SK-N-SH (cell line): ENCODE measurements around the gene CYP46A1. TPM values are rescaled to one million over a fixed set of nuclear protein-coding genes. Genes with fewer than 3 reads are reported as not detected.

ENCODE experiments used
- CTCF ChIA-PET: fragments of 300-600, 350-600 bp; formaldehyde crosslinking; extraction: SDS; loops from one replicate; lab custom pipeline; 2021; lab: Yijun Ruan, JAX
- POLR2A ChIA-PET: fragments of 350-600 bp; sonication (Branson Sonifier 250); formaldehyde crosslinking; extraction: SDS; loops from one replicate; lab custom pipeline; 2020; ENCODE audit warnings: antibody characterized with exemption, inconsistent platforms; lab: Yijun Ruan, JAX
- DNase-seq: peaks from one replicate; pipeline ENCODE4 v3.0.0; 2012
- H2AFZ ChIP-seq: fragments of 200-600 bp; sonication (generic); 2 replicates; pipeline ENCODE4 v1.8.1; 2016; ENCODE audit warnings: antibody characterized with exemption, mild to moderate bottlenecking, low read depth
- H3F3A ChIP-seq: fragments of 200-600 bp; sonication (generic); replicated peaks from 2 replicates; pipeline ENCODE3; 2016; ENCODE audit warnings: antibody characterized with exemption, mild to moderate bottlenecking; ENCODE audit not compliant: insufficient read depth
- H3K27ac ChIP-seq, 2 experiments: fragments of 200-500 bp in 1 of 2; fragments of 200-600 bp in 1 of 2; sonication (Bioruptor generic) in 1 of 2; sonication (generic), shearing (Covaris generic) in 1 of 2; 2 replicates each; pipeline versions ENCODE4 v1.5.1 to v1.6.1; 2014 to 2016; ENCODE audit warnings: low read depth in 2 of 2, inconsistent platforms in 1 of 2, low read length in 1 of 2, mild to moderate bottlenecking in 1 of 2, mixed read lengths in 1 of 2
- H3K27me3 ChIP-seq: fragments of 200-600 bp; sonication (generic), shearing (Covaris generic); 2 replicates; pipeline ENCODE4 v1.6.1; 2016; ENCODE audit warnings: mixed run types; ENCODE audit not compliant: insufficient read depth
- H3K36me3 ChIP-seq, 2 experiments: fragments of 200-500 bp in 1 of 2; fragments of 200-600 bp in 1 of 2; sonication (Bioruptor generic) in 1 of 2; sonication (generic) in 1 of 2; replicated peaks in 1 of 2; 2 replicates each; pipeline versions ENCODE3 to v1.5.1; 2014 to 2016; ENCODE audit warnings: low read length in 1 of 2, mild to moderate bottlenecking in 1 of 2; ENCODE audit not compliant: insufficient read depth in 2 of 2, control insufficient read depth in 1 of 2
- H3K4me1 ChIP-seq, 2 experiments: fragments of 200-500 bp in 1 of 2; fragments of 200-600 bp in 1 of 2; sonication (Bioruptor generic) in 1 of 2; sonication (generic), shearing (Covaris generic) in 1 of 2; 2 replicates each; pipeline versions ENCODE4 v1.5.1 to v1.6.1; 2014 to 2016; ENCODE audit warnings: low read depth in 1 of 2, low read length in 1 of 2, mixed run types in 1 of 2; ENCODE audit not compliant: insufficient read depth in 2 of 2, control insufficient read depth in 1 of 2
- H3K4me2 ChIP-seq: fragments of 200-600 bp; sonication (generic), shearing (Covaris generic); 2 replicates; pipeline ENCODE4 v1.6.1; 2017; ENCODE audit warnings: mixed run types
- H3K4me3 ChIP-seq, 2 experiments: fragments of 200-500 bp in 1 of 2; fragments of 200-600 bp in 1 of 2; sonication (Bioruptor generic) in 1 of 2; sonication (generic), shearing (Covaris generic) in 1 of 2; 2 replicates each; pipeline versions ENCODE4 v1.5.1 to v1.8.1; 2014 to 2016; ENCODE audit warnings: low read depth in 2 of 2, inconsistent platforms in 1 of 2, low read length in 1 of 2, mild to moderate bottlenecking in 1 of 2, mixed read lengths in 1 of 2, moderate library complexity in 1 of 2
- H3K79me2 ChIP-seq: fragments of 200-600 bp; sonication (generic); 2 replicates; pipeline ENCODE4 v1.8.1; 2017; ENCODE audit warnings: mild to moderate bottlenecking; ENCODE audit not compliant: insufficient read depth
- H3K9ac ChIP-seq: fragments of 200-600 bp; sonication (generic); 2 replicates; pipeline ENCODE4 v1.6.1; 2017; ENCODE audit warnings: mixed run types
- H3K9me2 ChIP-seq: fragments of 200-600 bp; sonication (generic); 2 replicates; pipeline ENCODE4 v1.6.1; 2017; ENCODE audit warnings: mixed run types
- H3K9me3 ChIP-seq: fragments of 200-600 bp; sonication (generic); 2 replicates; pipeline ENCODE4 v1.6.1; 2017; ENCODE audit warnings: mixed run types, mild to moderate bottlenecking, moderate library complexity
- H4K20me1 ChIP-seq: fragments of 200-600 bp; sonication (generic); 2 replicates; pipeline ENCODE4 v1.6.1; 2017; ENCODE audit warnings: mild to moderate bottlenecking, mixed run types; ENCODE audit not compliant: insufficient read depth
- FOSL2 ChIP-seq: IDR thresholded peaks from 2 replicates; pipeline ENCODE4 v1.4.0; 2012; ENCODE audit warnings: low read depth, mild to moderate bottlenecking, moderate library complexity, borderline replicate concordance
- FOXJ3 ChIP-seq: sonication (generic); formaldehyde crosslinking; IDR thresholded peaks from 2 replicates; pipeline ENCODE4 v1.5.1; 2020; ENCODE audit warnings: mild to moderate bottlenecking, missing genetic modification reagents
- GABPA ChIP-seq: IDR thresholded peaks from 2 replicates; pipeline ENCODE4 v1.4.0; 2012; ENCODE audit warnings: low read depth, mild to moderate bottlenecking
- GATA2 ChIP-seq: sonication (generic); formaldehyde crosslinking; IDR thresholded peaks from 2 replicates; pipeline ENCODE4 v1.5.0; 2020; ENCODE audit warnings: mild to moderate bottlenecking, missing genetic modification reagents
- JUND ChIP-seq: IDR thresholded peaks from 2 replicates; pipeline ENCODE4 v1.4.0; 2012
- MEF2A ChIP-seq: IDR thresholded peaks from 2 replicates; pipeline ENCODE4 v1.4.0; 2012; ENCODE audit warnings: low read depth, borderline replicate concordance
- NFIC ChIP-seq: IDR thresholded peaks from 2 replicates; pipeline ENCODE4 v1.4.0; 2012; ENCODE audit warnings: borderline replicate concordance
- POLR2AphosphoS5 ChIP-seq: IDR thresholded peaks from 2 replicates; pipeline ENCODE4 v1.6.1; 2012; ENCODE audit warnings: low read depth, low read length
- RAD21 ChIP-seq: IDR thresholded peaks from 2 replicates; pipeline ENCODE4 v1.6.1; 2012; ENCODE audit warnings: mild to moderate bottlenecking, low read length
- RCOR1 ChIP-seq: fragments of 150-350 bp; IDR thresholded peaks from 2 replicates; pipeline ENCODE4 v1.6.1; 2017; ENCODE audit warnings: antibody characterized with exemption, low read length
- REST ChIP-seq: IDR thresholded peaks from 2 replicates; pipeline ENCODE4 v1.6.1; 2012; ENCODE audit warnings: mild to moderate bottlenecking, low read depth, low read length, moderate library complexity
- RFX5 ChIP-seq: IDR thresholded peaks from 2 replicates; pipeline ENCODE4 v1.6.1; 2012; ENCODE audit warnings: mild to moderate bottlenecking, improper control_type of control experiment, low read length
- SIN3A ChIP-seq: IDR thresholded peaks from 2 replicates; pipeline ENCODE4 v1.6.1; 2012; ENCODE audit warnings: low read depth, mild to moderate bottlenecking, low read length, moderate library complexity, borderline replicate concordance
- SMC3 ChIP-seq: IDR thresholded peaks from 2 replicates; pipeline ENCODE4 v1.6.1; 2012; ENCODE audit warnings: low read depth, low read length, improper control_type of control experiment
- TEAD4 ChIP-seq: IDR thresholded peaks from 2 replicates; pipeline ENCODE4 v1.4.0; 2012; ENCODE audit warnings: mild to moderate bottlenecking, borderline replicate concordance; ENCODE audit not compliant: insufficient read depth
- YY1 ChIP-seq: IDR thresholded peaks from 2 replicates; pipeline ENCODE4 v1.4.0; 2012; ENCODE audit warnings: low read depth, mild to moderate bottlenecking
- WGBS: methylation state at CpG from one replicate; pipeline ENCODE4 v1.1.6; 2017; ENCODE audit warnings: low lambda C conversion rate; 5-methylcytosine and 5-hydroxymethylcytosine counted together
- polyA plus RNA-seq, 3 experiments: library from polyadenylated mRNA; depleted of rRNA; stranded (reverse); fragments of >200 nt; gene quantifications; 2 replicates each; pipeline ENCODE4 v1.2.3, GENCODE V29; 2012
- TF ChIP-seq, protein P1 (sequence below): IDR thresholded peaks from 2 replicates; pipeline ENCODE4 v1.4.0; 2012; ENCODE audit warnings: low read depth, borderline replicate concordance

Gene CYP46A1
- polyA plus RNA-seq, 1 of the 3 experiments (the other 2 are of a cell fraction), result 0.30 TPM

GRCh38 chr14:99769123-99769522 lies 85.0 kb downstream of the CYP46A1 start:
- POLR2A ChIA-PET, result no interaction called here
- Histone ChIP-seq H3K79me2 (no peaks in the 10 kb centered on the region), H3K4me3 (no peak overlapping the region), H2AFZ (no peak overlapping the region), H4K20me1 (no peaks in the 10 kb centered on the region), H3K36me3 (no peaks in the 10 kb centered on the region), H3K9me2 (no peaks in the 10 kb centered on the region), H3K4me1 (peaks cover 0 to 15% of the 10 kb centered on the region in 2 experiments; a peak in 1 of 4 replicates), H3K9ac (no peak overlapping the region), H3F3A (no peaks in the 10 kb centered on the region), H3K27ac (no peak overlapping the region), H3K9me3 (no peaks in the 10 kb centered on the region), H3K27me3 (no peaks in the 10 kb centered on the region), H3K4me2 (no peak overlapping the region)
- CTCF ChIA-PET, result interaction anchor here (1.3 kb wide), 1 partner anchor 104 kb away, joined by 3 read pairs; no protein-coding TSS in a partner anchor
- no peak for DNase-seq
- 76% methylated on average over 5 of the region's 6 CpGs for WGBS
- TF ChIP-seq SMC3 (no peak), MEF2A (no peak), YY1 (no peak), NFIC (no peak), TEAD4 (no peak), FOSL2 (no peak), REST (no peak), GABPA (no peak), FOXJ3 (CRISPR knock-in tag) (no peak)
- TF ChIP-seq, protein P1, sequence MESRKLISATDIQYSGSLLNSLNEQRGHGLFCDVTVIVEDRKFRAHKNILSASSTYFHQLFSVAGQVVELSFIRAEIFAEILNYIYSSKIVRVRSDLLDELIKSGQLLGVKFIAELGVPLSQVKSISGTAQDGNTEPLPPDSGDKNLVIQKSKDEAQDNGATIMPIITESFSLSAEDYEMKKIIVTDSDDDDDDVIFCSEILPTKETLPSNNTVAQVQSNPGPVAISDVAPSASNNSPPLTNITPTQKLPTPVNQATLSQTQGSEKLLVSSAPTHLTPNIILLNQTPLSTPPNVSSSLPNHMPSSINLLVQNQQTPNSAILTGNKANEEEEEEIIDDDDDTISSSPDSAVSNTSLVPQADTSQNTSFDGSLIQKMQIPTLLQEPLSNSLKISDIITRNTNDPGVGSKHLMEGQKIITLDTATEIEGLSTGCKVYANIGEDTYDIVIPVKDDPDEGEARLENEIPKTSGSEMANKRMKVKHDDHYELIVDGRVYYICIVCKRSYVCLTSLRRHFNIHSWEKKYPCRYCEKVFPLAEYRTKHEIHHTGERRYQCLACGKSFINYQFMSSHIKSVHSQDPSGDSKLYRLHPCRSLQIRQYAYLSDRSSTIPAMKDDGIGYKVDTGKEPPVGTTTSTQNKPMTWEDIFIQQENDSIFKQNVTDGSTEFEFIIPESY, result no peak
- TF ChIP-seq, all 33 proteins: peak for 0

DNA sequence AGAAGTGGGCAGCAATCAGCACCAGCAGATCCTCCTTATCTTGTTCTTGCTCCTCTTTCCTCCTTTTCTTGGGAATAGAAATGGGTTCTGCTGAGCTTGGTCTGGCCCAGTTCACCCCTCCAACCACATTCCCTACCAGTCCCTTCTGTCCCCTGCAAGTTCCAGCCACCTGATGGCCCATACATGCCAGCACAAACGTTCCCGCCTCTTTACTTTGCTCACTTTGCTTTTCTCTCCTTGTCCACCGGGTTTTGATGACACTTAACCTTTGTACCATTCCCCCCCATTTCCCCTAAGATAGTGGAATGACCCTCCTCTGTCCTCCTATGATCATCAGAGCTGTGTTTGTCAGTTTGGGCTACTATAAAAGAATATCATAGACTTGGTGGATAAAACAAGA lies 85.7 kb downstream of the CYP46A1 start:
- POLR2A ChIA-PET, result no interaction called here
- H3K9me3 ChIP-seq, result no peaks in the 10 kb centered on the region
- H3K9me2 ChIP-seq, result no peaks in the 10 kb centered on the region
- no peaks in the 10 kb centered on the region for H3K79me2 ChIP-seq
- 81% methylated on average over 3 of the region's 3 CpGs for WGBS
- no peaks in the 10 kb centered on the region for H3K27me3 ChIP-seq
- no peak for TF ChIP-seq SMC3
- TF ChIP-seq POLR2AphosphoS5, result no peak
- TF ChIP-seq GABPA, result no peak
- no peak for TF ChIP-seq RAD21
- no peak for TF ChIP-seq SIN3A
- no peak for TF ChIP-seq GATA2 (CRISPR knock-in tag)
- TF ChIP-seq JUND, result no peak
- no peak for TF ChIP-seq RFX5
- no peak for TF ChIP-seq RCOR1
- TF ChIP-seq NFIC, result no peak
- TF ChIP-seq, all 33 proteins: peak for 0
- Histone ChIP-seq H3F3A (no peaks in the 10 kb centered on the region), H3K36me3 (no peaks in the 10 kb centered on the region), H4K20me1 (no peaks in the 10 kb centered on the region), H3K4me1 (peaks cover 0 to 22% of the 10 kb centered on the region in 2 experiments; a peak in 2 of 4 replicates), H3K9ac (no peak overlapping the region), H3K4me2 (no peak overlapping the region), H3K27ac (no peak overlapping the region), H2AFZ (no peak overlapping the region), H3K4me3 (no peak overlapping the region)
- CTCF ChIA-PET, result interaction anchor here (1.0 to 1.3 kb wide), 2 partner anchors 39 to 103 kb away, joined by 3 to 4 read pairs; no protein-coding TSS in a partner anchor
- no peak for DNase-seq
